Stimulated activated CD4-positive, alpha-beta T cell treated with anti-CD3 and anti-CD28 coated beads, Interleukin-1b, Interleukin-23, amount 100 ng/mL, for 48 hours (primary cell): Measurements from ENCODE around the gene ZFR.
"Not testable (repeated sequence)": the region's sequence is repeated elsewhere in the genome, so short reads cannot be mapped to it uniquely, and the experiment has no call there.

ENCODE experiments used
- DNase-seq: peaks from one replicate; pipeline ENCODE4 v3.0.0-alpha.2; 2020

ZFR gene

GRCh38 chr5:32449262-32449661, 4.7 kb upstream of the ZFR start:
- DNase-seq, result no peak

GRCh38 chr5:32446630-32447029, 2.1 kb upstream of the ZFR start:
- no peak for DNase-seq

GRCh38 chr5:32445831-32446614, 1.5 kb upstream of the ZFR start:
- no peak for DNase-seq

GRCh38 chr5:32445287-32445758, 783 bp upstream of the ZFR start:
- DNase-seq, result no peak

- peak; percentile 42 for DNase-seq
Observed at GRCh38 chr5:32443541-32444430, 754 bp downstream of the ZFR start.

- peak; percentile 28 for DNase-seq
Observed at GRCh38 chr5:32443145-32443540, 1.4 kb downstream of the ZFR start.

GRCh38 chr5:32439086-32439642, 5.4 kb downstream of the ZFR start:
- no peak for DNase-seq

- no peak for DNase-seq
Observed at GRCh38 chr5:32436553-32437242, 7.8 kb downstream of the ZFR start.

- no peak for DNase-seq
Observed at GRCh38 chr5:32435383-32435782, 9.2 kb downstream of the ZFR start.

GRCh38 chr5:32434221-32434620, 10.3 kb downstream of the ZFR start:
- no peak for DNase-seq

GRCh38 chr5:32432633-32433032, 11.9 kb downstream of the ZFR start:
- DNase-seq, result no peak

- DNase-seq, result not testable (repeated sequence)
Observed at GRCh38 chr5:32430825-32431224, 13.7 kb downstream of the ZFR start.

- no peak for DNase-seq
Observed at GRCh38 chr5:32428426-32428825, 16.1 kb downstream of the ZFR start.

- DNase-seq, result no peak
Observed at GRCh38 chr5:32426440-32427151, 17.9 kb downstream of the ZFR start.

GRCh38 chr5:32422697-32423096, 21.8 kb downstream of the ZFR start:
- DNase-seq, result no peak

GRCh38 chr5:32421075-32421474, 23.5 kb downstream of the ZFR start:
- DNase-seq, result no peak

GRCh38 chr5:32420506-32420905, 24.0 kb downstream of the ZFR start:
- no peak for DNase-seq

- no peak for DNase-seq
Observed at GRCh38 chr5:32419791-32420190, 24.7 kb downstream of the ZFR start.

- DNase-seq, result no peak
Observed at GRCh38 chr5:32413466-32414263, 30.9 kb downstream of the ZFR start.

- no peak for DNase-seq
Observed at GRCh38 chr5:32410630-32411029, 33.9 kb downstream of the ZFR start.

- no peak for DNase-seq
Observed at GRCh38 chr5:32406650-32407049, 37.9 kb downstream of the ZFR start.
